Central memory CD8-positive, alpha-beta T cell (primary cell): Measurements from ENCODE around the gene PPIP5K2.

Experiments used
- ATAC-seq: fragments of 150-1000 bp; cut with Tn5 transposase; replicated peaks from 2 replicates; pipeline ENCODE4 v1.10.0; 2022; ENCODE audit warnings: mild to moderate bottlenecking, moderate FRiP score, moderate number of reproducible peaks; ENCODE audit not compliant: poor library complexity, severe bottlenecking; ENCODE audit errors: extremely low read depth
- DNase-seq, 2 donors: peaks; one replicate each; pipeline ENCODE4 v3.0.0; 2021; ENCODE audit warnings: low spot score in 2 of 2
- H3K27ac Mint-ChIP-seq: one replicate; pipeline ENCODE4 v1.8.0; 2022; ENCODE audit warnings: low read depth, mild to moderate bottlenecking, moderate library complexity, mixed read lengths
- H3K27me3 Mint-ChIP-seq: one replicate; pipeline ENCODE4 v1.8.0; 2022; ENCODE audit warnings: mixed read lengths
- H3K36me3 Mint-ChIP-seq: one replicate; pipeline ENCODE4 v1.8.0; 2022; ENCODE audit warnings: mild to moderate bottlenecking, moderate library complexity, mixed read lengths; ENCODE audit not compliant: insufficient read depth
- H3K4me1 Mint-ChIP-seq: one replicate; pipeline ENCODE4 v1.8.0; 2022; ENCODE audit warnings: mixed read lengths
- H3K4me3 Mint-ChIP-seq: one replicate; pipeline ENCODE4 v1.8.0; 2022; ENCODE audit warnings: mild to moderate bottlenecking, moderate library complexity, mixed read lengths
- H3K9me3 Mint-ChIP-seq: one replicate; pipeline ENCODE4 v1.8.0; 2022; ENCODE audit warnings: mixed read lengths

Gene PPIP5K2

DNA sequence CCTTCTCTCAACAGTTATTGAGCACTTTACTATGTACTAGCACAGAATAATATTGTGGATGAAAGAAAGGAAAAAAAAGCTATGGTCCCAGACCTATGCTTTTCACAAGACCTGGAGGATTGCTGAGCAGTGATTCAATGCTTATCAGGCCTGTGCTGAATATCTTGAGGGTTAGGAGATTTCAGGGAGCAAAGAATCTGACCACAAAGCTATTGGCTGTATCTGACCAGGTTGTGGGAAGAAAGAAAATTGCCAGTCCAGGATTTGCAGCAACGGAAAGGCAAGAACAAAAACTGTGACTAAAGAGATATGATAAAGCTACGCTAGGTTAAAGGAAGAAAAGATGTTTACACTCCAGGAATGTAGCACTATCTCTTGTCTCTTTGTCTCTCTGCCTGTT, 123.6 kb downstream of the PPIP5K2 start:
- H3K9me3 Mint-ChIP-seq, result no peaks in the 10 kb centered on the region
- H3K36me3 Mint-ChIP-seq, result no peaks in the 10 kb centered on the region
- DNase-seq (no peak), ATAC-seq (no peak)
- H3K27ac Mint-ChIP-seq, result no peak overlapping the region
- peaks cover 81% of the 10 kb centered on the region for H3K27me3 Mint-ChIP-seq
- no peak overlapping the region for H3K4me3 Mint-ChIP-seq
- peaks cover 8% of the 10 kb centered on the region for H3K4me1 Mint-ChIP-seq

DNA sequence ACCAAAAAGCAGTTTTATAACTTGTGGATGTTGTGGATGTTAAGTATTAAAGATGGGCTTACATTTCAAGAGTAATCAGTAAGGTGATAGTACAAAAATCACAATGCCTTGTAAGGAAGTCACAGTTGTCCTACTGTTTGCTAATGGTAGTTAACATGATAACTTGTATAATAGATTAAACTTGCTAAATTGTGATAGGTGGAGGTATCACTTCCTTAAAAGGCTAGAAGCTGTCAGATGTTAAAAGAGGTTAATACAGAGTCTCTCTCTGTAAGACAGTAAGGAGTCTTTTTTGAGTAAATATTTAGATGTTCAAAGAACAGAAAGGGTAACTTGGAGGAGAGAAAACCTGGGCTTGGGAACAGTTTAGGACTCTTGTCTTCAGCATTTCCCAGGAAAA, 124.3 kb downstream of the PPIP5K2 start:
- peaks cover 8% of the 10 kb centered on the region for H3K4me1 Mint-ChIP-seq
- no peaks in the 10 kb centered on the region for H3K36me3 Mint-ChIP-seq
- no peak overlapping the region for H3K27ac Mint-ChIP-seq
- DNase-seq (no peak), ATAC-seq (no peak)
- no peak overlapping the region for H3K4me3 Mint-ChIP-seq
- H3K27me3 Mint-ChIP-seq, result peaks cover 82% of the 10 kb centered on the region
- H3K9me3 Mint-ChIP-seq, result no peaks in the 10 kb centered on the region

DNA sequence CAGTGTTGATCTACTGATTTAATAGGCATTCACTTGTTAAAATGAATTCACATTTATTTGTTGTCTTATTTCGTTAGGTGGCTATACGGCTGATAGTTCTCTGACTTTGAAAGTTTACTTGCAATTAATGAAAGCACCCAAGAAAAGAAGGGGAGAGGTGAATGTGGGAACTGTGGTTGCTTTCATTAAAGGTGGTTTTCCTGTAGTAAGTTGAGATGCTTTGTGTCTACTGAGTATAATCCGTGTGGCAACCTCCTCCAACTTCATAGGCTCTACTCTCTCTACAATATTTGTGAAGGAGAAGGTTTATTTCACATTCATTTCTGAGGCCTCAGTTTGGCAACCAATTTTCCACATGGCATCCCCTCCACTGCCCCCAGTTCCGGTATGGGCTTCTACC, 125.7 kb downstream of the PPIP5K2 start:
- Mint-ChIP-seq H3K4me1 (peaks cover 8% of the 10 kb centered on the region), H3K36me3 (no peaks in the 10 kb centered on the region), H3K9me3 (no peaks in the 10 kb centered on the region), H3K27me3 (peaks cover 85% of the 10 kb centered on the region), H3K27ac (no peak overlapping the region), H3K4me3 (no peak overlapping the region)
- DNase-seq, result no peak
- no peak for ATAC-seq

DNA sequence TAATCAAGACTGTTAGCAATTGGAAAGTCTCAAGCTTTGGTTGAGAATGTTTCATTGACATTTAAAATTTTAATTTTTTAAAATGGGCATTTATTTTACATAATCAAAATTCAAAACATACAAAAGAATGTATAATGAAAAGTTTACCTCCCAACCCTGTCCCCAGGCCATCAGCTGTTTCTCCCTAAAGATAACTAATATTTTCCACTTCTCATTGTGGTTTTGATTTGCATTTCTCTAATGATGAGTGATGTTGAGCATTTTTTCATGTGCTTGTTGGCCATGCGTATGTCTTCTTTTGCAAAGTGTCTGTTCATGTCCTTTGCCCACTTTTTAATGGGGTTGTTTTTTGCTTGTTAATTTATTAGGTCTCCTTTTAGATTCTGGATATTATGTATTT, 127.0 kb downstream of the PPIP5K2 start:
- Mint-ChIP-seq H3K27me3 (peaks cover 85% of the 10 kb centered on the region), H3K27ac (no peak overlapping the region)
- ATAC-seq, result no peak

DNA sequence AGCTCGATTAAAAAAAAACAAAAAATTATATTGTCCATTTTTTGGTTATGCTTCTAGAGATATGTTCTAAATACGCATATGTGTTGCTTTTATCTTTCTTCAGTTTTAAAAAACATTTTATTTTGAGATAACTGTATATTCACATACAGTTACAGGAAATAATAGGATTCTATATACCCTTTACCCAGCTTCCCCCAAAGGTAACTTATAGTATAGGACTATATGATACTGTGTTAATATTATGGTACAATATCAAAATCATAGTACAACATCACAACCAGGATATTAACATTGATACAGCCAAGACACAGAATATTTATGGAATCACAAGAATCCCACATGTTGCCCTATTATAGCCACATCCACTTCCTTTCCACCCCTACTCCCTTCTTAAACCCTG, 129.0 kb downstream of the PPIP5K2 start:
- no peaks in the 10 kb centered on the region for H3K36me3 Mint-ChIP-seq
- H3K27me3 Mint-ChIP-seq, result peaks cover 69% of the 10 kb centered on the region

More for the DNA sequence above, 127.0 kb downstream of the PPIP5K2 start:
- Mint-ChIP-seq H3K36me3 (no peaks in the 10 kb centered on the region), H3K9me3 (no peaks in the 10 kb centered on the region), H3K4me3 (no peak overlapping the region), H3K4me1 (peaks cover 8% of the 10 kb centered on the region)
- no peak for DNase-seq

GRCh38 chr5:103254921-103255320, 134.8 kb downstream of the PPIP5K2 start:
- no peak overlapping the region for H3K4me3 Mint-ChIP-seq

More for the DNA sequence above, 129.0 kb downstream of the PPIP5K2 start:
- no peak overlapping the region for H3K4me3 Mint-ChIP-seq
- H3K4me1 Mint-ChIP-seq, result peaks cover 8% of the 10 kb centered on the region
- no peak overlapping the region for H3K27ac Mint-ChIP-seq
- ATAC-seq (no peak), DNase-seq (no peak)
- H3K9me3 Mint-ChIP-seq, result no peaks in the 10 kb centered on the region

GRCh38 chr5:103255691-103256090, 135.6 kb downstream of the PPIP5K2 start:
- no peak for DNase-seq
- Mint-ChIP-seq H3K27ac (no peak overlapping the region), H3K4me3 (no peak overlapping the region), H3K36me3 (peaks cover 2% of the 10 kb centered on the region), H3K27me3 (peaks cover 36% of the 10 kb centered on the region), H3K9me3 (no peaks in the 10 kb centered on the region), H3K4me1 (peaks cover 12% of the 10 kb centered on the region)
- ATAC-seq, result no peak

More at GRCh38 chr5:103254921-103255320, 134.8 kb downstream of the PPIP5K2 start:
- ATAC-seq (no peak), DNase-seq (no peak)
- Mint-ChIP-seq H3K27me3 (peaks cover 44% of the 10 kb centered on the region), H3K9me3 (no peaks in the 10 kb centered on the region), H3K27ac (no peak overlapping the region), H3K36me3 (peaks cover 2% of the 10 kb centered on the region), H3K4me1 (peaks cover 6% of the 10 kb centered on the region)

- Mint-ChIP-seq H3K9me3 (no peaks in the 10 kb centered on the region), H3K4me1 (peaks cover 17% of the 10 kb centered on the region), H3K4me3 (no peak overlapping the region)
These were observed 136.1 kb downstream of the PPIP5K2 start for GRCh38 chr5:103256178-103256577.

DNA sequence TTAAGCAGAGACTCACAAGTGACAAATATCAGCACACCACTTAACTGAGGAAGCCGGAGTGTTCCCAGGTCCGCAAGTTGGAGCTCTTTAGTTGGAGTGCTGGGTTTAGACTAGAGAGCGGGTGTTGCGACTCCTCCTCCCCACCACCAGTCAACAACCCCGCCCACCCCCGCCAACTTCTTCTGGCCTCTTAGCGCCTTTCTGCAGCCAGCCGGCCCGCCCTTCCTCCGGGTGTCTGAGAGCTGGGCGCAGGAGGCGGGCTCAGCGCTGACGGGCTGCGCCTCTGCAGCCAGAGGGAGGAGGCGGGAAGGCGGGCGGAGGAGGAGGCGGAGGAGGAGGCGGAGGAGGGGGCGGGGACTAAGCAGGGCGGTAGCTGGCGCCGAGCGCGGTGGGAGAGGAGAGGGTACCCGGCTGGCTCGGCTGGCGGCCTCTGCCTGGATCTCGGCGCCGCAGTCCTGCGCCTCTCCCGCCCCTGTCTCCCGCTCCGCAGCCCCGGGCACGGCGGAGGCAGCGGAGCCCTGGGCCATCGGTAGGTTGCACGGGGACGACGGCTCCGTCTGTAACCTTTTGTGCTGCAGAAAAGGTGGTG, 138.4 kb downstream of the PPIP5K2 start, which contains the start of gene MACIR:
Gene MACIR (plus strand): TSS at position 396 of the 589 bp plus-strand sequence. CDS start 17,157 bp downstream, outside the sequence.
- Mint-ChIP-seq H3K9me3 (no peaks in the 10 kb centered on the region), H3K4me1 (peaks cover 22% of the 10 kb centered on the region), H3K27me3 (peaks cover 22% of the 10 kb centered on the region), H3K4me3 (peak within 1 kb of the TSS; percentile 87), H3K27ac (peak within 1 kb of the TSS; percentile 38), H3K36me3 (peaks cover 2% of the 10 kb centered on the region)
- ATAC-seq, result peak; percentile 94
- DNase-seq, result peak; percentile 82 to 86

More at GRCh38 chr5:103256178-103256577, 136.1 kb downstream of the PPIP5K2 start:
- ATAC-seq (no peak), DNase-seq (no peak)
- H3K36me3 Mint-ChIP-seq, result peaks cover 2% of the 10 kb centered on the region
- no peak overlapping the region for H3K27ac Mint-ChIP-seq
- peaks cover 31% of the 10 kb centered on the region for H3K27me3 Mint-ChIP-seq

- H3K36me3 Mint-ChIP-seq, result peaks cover 2% of the 10 kb centered on the region
- peak; percentile 50 for ATAC-seq
- peak overlapping the region; percentile 87 for H3K4me3 Mint-ChIP-seq
- H3K9me3 Mint-ChIP-seq, result no peaks in the 10 kb centered on the region
- H3K27ac Mint-ChIP-seq, result peak overlapping the region; percentile 38
- peak in 1 of 2 donors; percentile 37 for DNase-seq
- H3K27me3 Mint-ChIP-seq, result peaks cover 22% of the 10 kb centered on the region
- peaks cover 22% of the 10 kb centered on the region for H3K4me1 Mint-ChIP-seq
These were observed 139.0 kb downstream of the PPIP5K2 start for GRCh38 chr5:103258957-103259704.

GRCh38 chr5:103259705-103260355, 139.7 kb downstream of the PPIP5K2 start:
- H3K4me1 Mint-ChIP-seq, result peaks cover 22% of the 10 kb centered on the region
- peak overlapping the region; percentile 87 for H3K4me3 Mint-ChIP-seq
- H3K36me3 Mint-ChIP-seq, result peaks cover 2% of the 10 kb centered on the region
- H3K27me3 Mint-ChIP-seq, result peaks cover 16% of the 10 kb centered on the region
- H3K9me3 Mint-ChIP-seq, result no peaks in the 10 kb centered on the region
- peak overlapping the region; percentile 38 for H3K27ac Mint-ChIP-seq
- ATAC-seq (no peak), DNase-seq (no peak)

- H3K36me3 Mint-ChIP-seq, result peaks cover 2% of the 10 kb centered on the region
- peaks cover 5% of the 10 kb centered on the region for H3K27me3 Mint-ChIP-seq
- no peaks in the 10 kb centered on the region for H3K9me3 Mint-ChIP-seq
- H3K4me1 Mint-ChIP-seq, result peaks cover 22% of the 10 kb centered on the region
- DNase-seq (no peak), ATAC-seq (no peak)
- H3K27ac Mint-ChIP-seq, result no peak overlapping the region
- no peak overlapping the region for H3K4me3 Mint-ChIP-seq
These were observed 140.8 kb downstream of the PPIP5K2 start for GRCh38 chr5:103260951-103261350.
